Measurements from ENCODE around the gene LSAMP.
"Not testable (repeated sequence)": the region's sequence is repeated elsewhere in the genome, so short reads cannot be mapped to it uniquely, and the experiment has no call there.

LSAMP gene

GRCh38 chr3:115877615-115877899 lies 567.7 kb downstream of the LSAMP start:
- no peak for DNase-seq (ENCODE audit: low spot score)

GRCh38 chr3:115876876-115877614 lies 568.2 kb downstream of the LSAMP start:
- no peak for DNase-seq (ENCODE audit: low spot score)

GRCh38 chr3:115875460-115875859 lies 569.8 kb downstream of the LSAMP start:
- no peak for DNase-seq (ENCODE audit: low spot score)

- DNase-seq (ENCODE audit: low spot score): no peak
These were observed 573.6 kb downstream of the LSAMP start for GRCh38 chr3:115871735-115872134.

- no peak for DNase-seq (ENCODE audit: low spot score)
These were observed 580.4 kb downstream of the LSAMP start for GRCh38 chr3:115864911-115865310.

GRCh38 chr3:115862849-115863248 lies 582.4 kb downstream of the LSAMP start:
- DNase-seq (ENCODE audit: low spot score): no peak

- DNase-seq (ENCODE audit: low spot score): no peak
These were observed 583.2 kb downstream of the LSAMP start for GRCh38 chr3:115862099-115862498.

GRCh38 chr3:115861166-115861733 lies 584.0 kb downstream of the LSAMP start:
- no peak for DNase-seq (ENCODE audit: low spot score)

GRCh38 chr3:115860766-115861165 lies 584.5 kb downstream of the LSAMP start:
- no peak for DNase-seq (ENCODE audit: low spot score)

GRCh38 chr3:115859002-115859807 lies 586.1 kb downstream of the LSAMP start:
- no peak for DNase-seq (ENCODE audit: low spot score)

- DNase-seq (ENCODE audit: low spot score): no peak
These were observed 587.7 kb downstream of the LSAMP start for GRCh38 chr3:115857518-115858136.

- peak; percentile 15 for DNase-seq (ENCODE audit: low spot score)
These were observed 589.4 kb downstream of the LSAMP start for GRCh38 chr3:115855911-115856310.

- no peak for DNase-seq (ENCODE audit: low spot score)
These were observed 592.2 kb downstream of the LSAMP start for GRCh38 chr3:115853104-115853503.

- DNase-seq (ENCODE audit: low spot score): no peak
These were observed 593.0 kb downstream of the LSAMP start for GRCh38 chr3:115852278-115852677.

- DNase-seq (ENCODE audit: low spot score): no peak
These were observed 593.7 kb downstream of the LSAMP start for GRCh38 chr3:115851571-115851970.

GRCh38 chr3:115848641-115849040 lies 596.6 kb downstream of the LSAMP start:
- DNase-seq (ENCODE audit: low spot score): no peak

- DNase-seq (ENCODE audit: low spot score): no peak
These were observed 599.3 kb downstream of the LSAMP start for GRCh38 chr3:115845986-115846385.

GRCh38 chr3:115844729-115845128 lies 600.6 kb downstream of the LSAMP start:
- DNase-seq (ENCODE audit: low spot score): not testable (repeated sequence)

GRCh38 chr3:115843206-115843605 lies 602.1 kb downstream of the LSAMP start:
- DNase-seq (ENCODE audit: low spot score): no peak

- DNase-seq (ENCODE audit: low spot score): no peak
These were observed 606.0 kb downstream of the LSAMP start for GRCh38 chr3:115839246-115839645.

GRCh38 chr3:115838786-115839185 lies 606.5 kb downstream of the LSAMP start:
- no peak for DNase-seq (ENCODE audit: low spot score)

- peak; percentile 54 for DNase-seq (ENCODE audit: low spot score)
These were observed 608.3 kb downstream of the LSAMP start for GRCh38 chr3:115836944-115837343.

GRCh38 chr3:115835946-115836345 lies 609.3 kb downstream of the LSAMP start:
- DNase-seq (ENCODE audit: low spot score): no peak

Measured in RKO (cell line).